ENCODE measurements around the gene TRMT10C. TPM values are rescaled to one million over a fixed set of nuclear protein-coding genes. Genes with fewer than 3 reads are reported as not detected.

Gene TRMT10C
- 10 to 100 TPM; 32.9 to 44.1 TPM for total RNA-seq

DNA sequence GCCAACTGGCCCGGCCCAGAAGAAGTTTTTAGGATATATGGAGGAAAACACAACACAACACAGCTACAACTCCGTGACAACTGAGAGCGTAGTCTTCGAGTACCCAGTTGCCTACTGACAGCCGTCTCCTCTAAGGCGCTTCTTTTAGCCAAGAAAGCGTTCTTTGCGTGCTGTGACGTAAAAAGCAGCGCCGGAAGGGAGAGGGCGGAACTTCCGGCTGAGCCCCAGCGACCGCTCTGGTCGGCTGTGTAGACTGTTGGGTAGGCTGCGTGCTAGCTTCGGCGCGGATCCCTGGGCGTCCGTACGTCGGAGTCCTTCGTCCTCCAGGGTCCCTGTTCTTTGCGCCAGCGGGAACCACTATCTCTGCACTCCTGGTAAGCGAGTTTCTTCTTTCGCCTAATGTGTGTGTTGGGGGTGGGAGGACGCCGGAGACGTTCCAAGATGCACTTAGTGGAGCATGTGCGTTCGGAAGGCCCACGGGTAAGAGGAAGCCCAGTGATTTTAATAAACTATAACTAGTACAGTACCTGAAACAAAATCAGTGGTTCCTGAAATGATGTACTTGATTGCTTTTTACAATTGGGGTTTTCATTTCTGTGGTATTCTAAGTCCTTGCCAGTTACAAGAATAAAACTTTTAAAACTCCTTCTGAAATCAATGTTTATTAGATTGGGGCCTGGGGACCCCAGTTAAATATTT, at the start of gene TRMT10C:
TSS of gene TRMT10C (plus strand) at position 239 of the 699 bp plus-strand sequence. CDS start 2,914 bp downstream, outside the sequence.
- H3K9me3 Mint-ChIP-seq: peaks cover 0 to 3% of the 10 kb centered on the region in 2 donors
- peak; percentile 99 to 100 for ATAC-seq
- H3K36me3 Mint-ChIP-seq: peaks cover 30 to 49% of the 10 kb centered on the region in 2 donors
- peak; percentile 88 to 91 for DNase-seq (ENCODE audit: low spot score in 2 of 2)
- peak within 1 kb of the TSS; percentile 96 to 98 for H3K27ac Mint-ChIP-seq

DNA sequence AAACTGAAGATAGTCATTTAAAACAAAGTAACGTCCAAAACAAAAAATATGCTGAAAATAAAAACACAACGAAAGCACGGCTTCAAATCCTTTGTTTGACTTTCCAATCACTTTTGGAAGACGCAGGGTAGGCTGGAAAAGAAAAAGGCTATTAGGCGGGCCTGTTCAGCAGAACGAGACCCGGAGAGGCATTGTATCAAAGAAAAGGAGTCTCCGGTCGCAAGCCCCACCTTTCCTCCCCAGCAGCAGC, 49.3 kb upstream of the TRMT10C start:
- DNase-seq (ENCODE audit: low spot score in 2 of 2) (no peak), ATAC-seq (peak in 1 of 2 donors; percentile 62)
- Mint-ChIP-seq H3K36me3 (peaks cover 8 to 9% of the 10 kb centered on the region in 2 donors), H3K9me3 (no peaks in the 10 kb centered on the region), H3K27ac (peak overlapping the region; percentile 97 to 99)

DNA sequence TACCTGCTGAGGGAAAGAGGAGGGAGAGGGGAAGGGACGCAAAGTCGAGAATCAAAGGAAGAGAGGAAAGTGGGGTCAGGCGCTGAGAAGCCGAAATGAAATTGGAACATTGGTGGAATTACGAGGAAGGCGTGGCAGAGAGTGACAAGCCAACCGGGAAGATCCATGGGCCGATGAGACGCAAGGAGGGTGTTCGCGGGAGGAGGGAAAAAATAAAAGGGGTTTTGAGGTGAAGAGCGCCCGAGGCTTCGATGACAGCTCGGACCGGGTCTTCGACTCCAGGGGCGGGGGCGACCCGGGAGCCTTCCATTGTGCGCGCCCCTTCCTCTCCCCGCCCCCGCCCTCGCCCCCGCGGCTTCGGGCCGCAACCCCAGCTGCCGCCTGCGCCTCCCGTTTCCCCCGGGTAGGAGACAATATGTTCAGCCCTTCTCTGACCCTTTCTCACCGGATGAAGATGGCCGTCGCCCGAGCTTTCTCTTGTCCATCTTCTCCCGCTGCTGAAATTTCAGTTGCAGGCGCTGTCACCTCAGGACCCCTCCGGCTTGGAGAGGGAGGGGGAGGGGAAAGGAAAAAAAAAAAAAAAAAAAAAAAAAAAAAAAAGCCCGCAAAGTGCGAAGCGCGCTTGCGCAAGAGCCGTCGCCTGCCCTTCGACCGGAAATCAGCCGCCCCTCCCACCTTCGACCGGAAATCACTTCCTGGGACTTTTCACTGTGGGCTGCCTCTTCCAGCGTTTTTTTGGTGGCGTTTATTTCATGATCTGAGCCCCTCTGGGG, 48.8 kb upstream of the TRMT10C start, which contains the start of gene SENP7:
TSS of gene SENP7 (minus strand) at position 567 of the 773 bp plus-strand sequence. CDS start at position 485, 82 bp downstream.
- Mint-ChIP-seq H3K9me3 (no peaks in the 10 kb centered on the region), H3K27ac (peak within 1 kb of the TSS; percentile 97 to 99), H3K36me3 (peaks cover 8 to 9% of the 10 kb centered on the region in 2 donors)
- ATAC-seq (peak; percentile 68 to 78), DNase-seq (ENCODE audit: low spot score in 2 of 2) (peak; percentile 65 to 85)

DNA sequence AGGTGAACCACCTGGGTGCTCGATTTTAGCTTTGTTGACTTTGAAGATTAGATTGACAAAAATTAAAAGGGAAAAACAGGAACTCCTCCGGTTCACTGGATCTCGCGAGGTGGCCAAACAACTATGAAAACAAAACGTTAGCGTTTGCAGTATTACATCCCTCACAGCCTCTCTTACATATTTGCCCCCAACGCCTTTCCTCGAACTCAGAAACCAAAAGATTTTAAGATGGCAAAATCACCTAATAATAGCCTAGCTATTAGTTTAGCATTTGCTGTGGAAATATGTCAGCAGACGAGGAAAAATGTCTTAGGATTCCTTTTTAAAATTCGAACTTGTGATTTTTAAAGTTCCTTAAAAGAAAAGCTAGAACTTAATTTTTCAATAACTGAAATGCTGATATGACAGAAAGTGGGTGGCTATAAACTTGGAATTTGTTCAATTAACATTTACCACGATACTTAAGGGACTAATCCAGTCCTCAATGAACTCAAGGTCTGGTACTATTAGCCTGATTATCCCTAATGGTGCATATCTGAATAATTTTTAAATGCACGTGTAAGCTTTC, 48.2 kb upstream of the TRMT10C start:
- Mint-ChIP-seq H3K36me3 (peaks cover 8 to 9% of the 10 kb centered on the region in 2 donors), H3K27ac (peak overlapping the region; percentile 97 to 99), H3K9me3 (no peaks in the 10 kb centered on the region)
- ATAC-seq (peak; percentile 5 to 17), DNase-seq (ENCODE audit: low spot score in 2 of 2) (no peak)

DNA sequence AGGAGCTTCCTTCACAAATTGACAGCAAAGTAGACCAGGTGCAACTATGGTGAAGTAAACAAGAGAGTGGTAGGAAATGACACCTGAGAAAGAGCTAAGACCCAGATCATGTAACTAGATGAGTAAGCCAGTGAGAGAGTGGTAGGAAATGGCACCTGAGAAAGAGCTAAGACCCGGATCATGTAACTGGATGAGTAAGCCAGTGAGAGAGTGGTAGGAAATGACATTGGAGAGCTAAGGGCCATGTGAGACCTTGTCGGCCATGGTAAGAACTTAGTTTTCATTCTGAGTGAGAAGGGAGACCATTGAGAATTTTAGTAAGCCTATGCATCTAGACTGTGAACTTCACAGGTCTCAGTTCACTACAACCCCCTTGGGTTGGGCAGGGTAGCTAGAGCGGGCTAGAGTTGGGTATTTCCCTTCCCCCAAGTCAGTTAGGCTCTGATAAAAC, 43.2 kb upstream of the TRMT10C start:
- peaks cover 0 to 22% of the 10 kb centered on the region in 2 donors for H3K36me3 Mint-ChIP-seq
- DNase-seq (ENCODE audit: low spot score in 2 of 2) (peak; percentile 67 to 69), ATAC-seq (peak; percentile 96 to 97)
- no peaks in the 10 kb centered on the region for H3K9me3 Mint-ChIP-seq
- H3K27ac Mint-ChIP-seq: peak overlapping the region; percentile 94 to 95

GRCh38 chr3:101519685-101520365, 41.8 kb upstream of the TRMT10C start:
- ATAC-seq (no peak), DNase-seq (ENCODE audit: low spot score in 2 of 2) (no peak)
- peaks cover 1 to 9% of the 10 kb centered on the region in 2 donors for H3K9me3 Mint-ChIP-seq
- H3K36me3 Mint-ChIP-seq: peaks cover 1 to 26% of the 10 kb centered on the region in 2 donors
- H3K27ac Mint-ChIP-seq: peak overlapping the region; percentile 86 to 94

- no peak for ATAC-seq
- H3K27ac Mint-ChIP-seq: peak overlapping the region; percentile 74 to 85
These were observed 40.4 kb upstream of the TRMT10C start for GRCh38 chr3:101521211-101521701.

DNA sequence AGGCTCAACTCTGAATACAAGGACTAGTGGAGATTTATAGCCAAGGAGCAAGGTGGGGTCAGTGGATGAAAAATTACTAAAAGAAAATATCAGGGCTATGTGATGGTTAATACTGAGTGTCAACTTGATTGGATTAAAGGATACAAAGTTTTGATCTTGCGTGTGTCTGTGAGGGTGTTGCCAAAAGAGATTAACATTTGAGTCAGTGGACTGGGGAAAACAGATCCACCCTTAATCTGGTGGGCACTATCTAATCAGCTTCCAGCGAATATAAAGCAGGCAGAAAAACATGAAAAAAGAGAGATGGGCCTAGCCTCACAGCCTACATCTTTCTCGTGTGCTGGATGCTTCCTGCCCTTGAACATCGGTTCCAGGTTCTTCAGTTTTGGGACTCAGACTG, 34.2 kb upstream of the TRMT10C start:
- peaks cover 9 to 29% of the 10 kb centered on the region in 2 donors for H3K9me3 Mint-ChIP-seq

More at GRCh38 chr3:101521211-101521701, 40.4 kb upstream of the TRMT10C start:
- no peak for DNase-seq (ENCODE audit: low spot score in 2 of 2)
- H3K9me3 Mint-ChIP-seq: peaks cover 5 to 15% of the 10 kb centered on the region in 2 donors
- H3K36me3 Mint-ChIP-seq: peaks cover 6 to 31% of the 10 kb centered on the region in 2 donors

DNA sequence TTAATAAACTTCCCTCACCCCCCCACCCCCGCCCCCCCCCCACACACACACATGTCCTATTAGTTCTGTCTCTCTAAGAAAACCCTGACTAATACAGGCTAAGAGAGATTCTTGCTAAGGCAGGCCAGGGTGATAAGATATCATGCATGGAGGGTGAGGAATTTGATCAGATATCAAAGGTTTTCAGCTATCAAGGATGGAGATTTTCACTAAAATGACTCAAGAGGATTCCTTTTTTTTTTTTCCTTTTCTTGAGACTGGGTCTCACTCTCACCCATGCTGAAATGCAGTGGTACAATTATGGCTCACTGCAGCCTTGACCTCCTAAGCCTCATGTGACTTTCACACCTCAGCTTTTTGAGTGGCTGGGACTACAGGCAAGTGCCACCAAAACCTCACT, 33.8 kb upstream of the TRMT10C start:
- DNase-seq (ENCODE audit: low spot score in 2 of 2) (no peak), ATAC-seq (no peak)
- H3K9me3 Mint-ChIP-seq: peaks cover 9 to 29% of the 10 kb centered on the region in 2 donors
- no peak overlapping the region for H3K27ac Mint-ChIP-seq
- peaks cover 6 to 33% of the 10 kb centered on the region in 2 donors for H3K36me3 Mint-ChIP-seq

More for the DNA sequence above, 34.2 kb upstream of the TRMT10C start:
- no peak overlapping the region for H3K27ac Mint-ChIP-seq
- H3K36me3 Mint-ChIP-seq: peaks cover 6 to 38% of the 10 kb centered on the region in 2 donors
- no peak for DNase-seq (ENCODE audit: low spot score in 2 of 2)
- no peak for ATAC-seq

DNA sequence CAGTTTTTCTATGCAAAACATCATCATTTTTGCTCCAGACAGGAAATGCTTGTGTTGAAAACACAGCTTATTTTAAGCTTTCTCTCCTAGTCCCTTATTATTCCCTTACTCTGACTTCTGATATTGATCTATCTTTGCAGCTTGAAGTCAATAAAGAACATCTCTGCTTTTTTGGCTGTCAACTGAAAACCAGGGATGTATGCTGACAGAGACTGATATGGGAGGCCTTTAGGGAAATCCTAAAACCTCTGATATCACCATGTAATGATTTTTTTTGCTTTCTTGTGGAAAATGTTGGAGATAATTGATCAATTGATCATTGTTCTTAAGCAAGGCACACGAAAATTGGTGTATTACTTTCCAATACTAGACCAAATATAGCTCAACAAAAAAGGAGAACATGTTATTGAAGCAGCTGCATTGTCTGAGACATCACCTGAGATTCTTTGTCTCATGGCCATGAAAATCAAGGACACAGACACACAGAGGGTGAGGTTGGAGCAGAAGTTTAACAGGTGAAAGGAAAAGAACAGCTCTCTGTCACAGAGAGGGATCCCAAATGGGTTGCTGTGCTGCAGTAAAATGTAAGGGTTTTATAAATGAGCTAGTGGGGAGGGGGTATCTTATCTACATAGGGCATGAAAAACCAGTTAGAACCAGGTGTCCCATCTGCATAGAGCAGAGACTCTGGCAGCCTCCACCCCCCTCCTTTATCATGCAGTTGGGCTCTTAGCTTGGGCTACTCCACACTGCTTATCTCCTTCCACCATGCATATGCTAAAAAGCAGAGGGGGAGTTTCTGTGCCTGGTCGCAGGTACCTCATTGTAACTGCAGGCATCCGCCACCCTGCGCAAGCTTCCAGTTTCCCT, 31.6 kb upstream of the TRMT10C start:
- peak in 1 of 2 donors; percentile 4 for ATAC-seq
- no peak for DNase-seq (ENCODE audit: low spot score in 2 of 2)
- H3K27ac Mint-ChIP-seq: peak overlapping the region; percentile 9 to 75
- peaks cover 3 to 26% of the 10 kb centered on the region in 2 donors for H3K36me3 Mint-ChIP-seq
- H3K9me3 Mint-ChIP-seq: peaks cover 5 to 18% of the 10 kb centered on the region in 2 donors

DNA sequence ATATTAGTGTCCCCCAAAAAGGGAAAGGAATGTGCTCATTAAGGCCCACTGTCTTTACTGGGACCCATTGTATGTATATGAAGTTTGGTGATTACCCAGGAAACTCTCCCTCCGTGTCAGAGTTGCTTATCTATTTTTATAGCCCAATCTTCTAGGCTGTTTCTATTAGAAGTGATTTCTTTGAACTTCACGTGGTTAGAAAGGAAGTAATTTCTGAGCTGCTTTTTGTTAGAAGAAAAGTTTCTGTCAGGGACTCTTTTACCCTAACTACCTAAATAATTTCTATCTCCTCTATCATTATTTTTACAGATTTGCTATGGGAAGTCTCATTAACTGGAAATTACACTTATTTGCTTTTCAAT, 31.0 kb upstream of the TRMT10C start:
- Mint-ChIP-seq H3K36me3 (peaks cover 0 to 23% of the 10 kb centered on the region in 2 donors), H3K9me3 (peaks cover 3 to 14% of the 10 kb centered on the region in 2 donors), H3K27ac (peak overlapping the region; percentile 9 to 75)
- DNase-seq (ENCODE audit: low spot score in 2 of 2) (no peak), ATAC-seq (no peak)

GRCh38 chr3:101531473-101532086, 30.1 kb upstream of the TRMT10C start:
- no peak for DNase-seq (ENCODE audit: low spot score in 2 of 2)

GRCh38 chr3:101532783-101533602, 28.7 kb upstream of the TRMT10C start:
- peaks cover 0 to 23% of the 10 kb centered on the region in 2 donors for H3K36me3 Mint-ChIP-seq
- ATAC-seq (no peak), DNase-seq (ENCODE audit: low spot score in 2 of 2) (no peak)
- H3K27ac Mint-ChIP-seq: peak overlapping the region in 1 of 2 donors; percentile 75
- H3K9me3 Mint-ChIP-seq: peaks cover 3 to 14% of the 10 kb centered on the region in 2 donors

More at GRCh38 chr3:101531473-101532086, 30.1 kb upstream of the TRMT10C start:
- Mint-ChIP-seq H3K36me3 (peaks cover 0 to 23% of the 10 kb centered on the region in 2 donors), H3K27ac (peak overlapping the region; percentile 17 to 75), H3K9me3 (peaks cover 3 to 14% of the 10 kb centered on the region in 2 donors)
- ATAC-seq: peak; percentile 82 to 93

GRCh38 chr3:101533603-101533968, 28.1 kb upstream of the TRMT10C start:
- no peak overlapping the region for H3K27ac Mint-ChIP-seq
- peaks cover 0 to 23% of the 10 kb centered on the region in 2 donors for H3K36me3 Mint-ChIP-seq
- peaks cover 3 to 14% of the 10 kb centered on the region in 2 donors for H3K9me3 Mint-ChIP-seq
- ATAC-seq: no peak
- no peak for DNase-seq (ENCODE audit: low spot score in 2 of 2)

Data from activated naive CD4-positive, alpha-beta T cell treated with anti-CD3 and anti-CD28 coated beads, Interleukin-2, amount 50 U/mL, for 72 hours (primary cell).